Stimulated activated CD4-positive, alpha-beta T cell treated with anti-CD3 and anti-CD28 coated beads, Interleukin-1b, Interleukin-23, amount 100 ng/mL, for 48 hours (primary cell): ENCODE measurements around the gene TM4SF4.
"Not testable (repeated sequence)": the region's sequence is repeated elsewhere in the genome, so short reads cannot be mapped to it uniquely, and the experiment has no call there.

ENCODE experiments used
- DNase-seq: peaks from one replicate; pipeline ENCODE4 v3.0.0-alpha.2; 2020

Gene TM4SF4, protein sequence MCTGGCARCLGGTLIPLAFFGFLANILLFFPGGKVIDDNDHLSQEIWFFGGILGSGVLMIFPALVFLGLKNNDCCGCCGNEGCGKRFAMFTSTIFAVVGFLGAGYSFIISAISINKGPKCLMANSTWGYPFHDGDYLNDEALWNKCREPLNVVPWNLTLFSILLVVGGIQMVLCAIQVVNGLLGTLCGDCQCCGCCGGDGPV

DNA sequence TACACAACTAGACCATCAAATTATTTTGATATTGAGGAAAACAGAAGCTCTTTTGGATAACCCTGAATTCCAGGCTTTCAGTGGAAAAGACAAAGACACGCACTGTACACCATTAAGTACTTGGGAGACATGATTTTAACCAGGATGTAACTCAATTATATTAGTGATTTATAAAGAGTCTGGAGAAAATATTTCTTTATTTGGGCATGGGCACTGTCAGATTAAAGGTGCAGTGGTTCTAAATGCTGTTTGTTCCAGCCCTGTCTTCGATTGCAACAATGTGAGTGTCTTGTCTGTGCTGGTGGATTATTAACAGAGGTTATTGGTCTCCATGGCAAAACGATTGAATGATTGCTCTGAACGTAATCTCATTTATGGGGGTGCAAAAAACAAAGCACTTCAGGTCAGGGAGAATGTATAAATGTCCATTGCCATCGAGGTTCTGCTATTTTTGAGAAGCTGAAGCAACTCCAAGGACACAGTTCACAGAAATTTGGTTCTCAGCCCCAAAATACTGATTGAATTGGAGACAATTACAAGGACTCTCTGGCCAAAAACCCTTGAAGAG lies at the start of gene TM4SF4:
Gene TM4SF4, plus strand, starts transcription at position 448 of the 568 bp plus-strand sequence. CDS start 181 bp downstream, outside the sequence.
- DNase-seq, result no peak

DNA sequence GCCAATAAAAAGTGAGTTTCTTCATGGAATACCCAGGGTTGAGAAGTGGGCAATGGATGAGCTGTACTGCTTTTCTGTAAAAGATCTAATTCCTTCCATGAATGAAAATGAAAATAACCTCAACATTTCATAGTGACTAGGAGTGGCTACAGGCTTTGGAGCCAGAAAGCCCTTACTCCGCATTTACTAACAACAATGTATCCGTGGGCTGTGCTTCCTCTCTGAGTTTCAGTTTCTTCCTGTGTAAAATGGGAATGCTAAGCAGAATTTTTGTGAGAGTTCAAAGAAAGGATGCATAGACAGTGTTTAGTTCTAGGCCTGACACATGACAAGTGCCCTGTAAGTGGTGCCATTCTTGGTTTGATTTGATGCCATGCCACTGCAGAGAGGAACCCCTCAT lies 49.6 kb upstream of the TM4SF4 start:
- no peak for DNase-seq

- no peak for DNase-seq
Measured at GRCh38 chr3:149426325-149426724, 48.2 kb upstream of the TM4SF4 start.

DNA sequence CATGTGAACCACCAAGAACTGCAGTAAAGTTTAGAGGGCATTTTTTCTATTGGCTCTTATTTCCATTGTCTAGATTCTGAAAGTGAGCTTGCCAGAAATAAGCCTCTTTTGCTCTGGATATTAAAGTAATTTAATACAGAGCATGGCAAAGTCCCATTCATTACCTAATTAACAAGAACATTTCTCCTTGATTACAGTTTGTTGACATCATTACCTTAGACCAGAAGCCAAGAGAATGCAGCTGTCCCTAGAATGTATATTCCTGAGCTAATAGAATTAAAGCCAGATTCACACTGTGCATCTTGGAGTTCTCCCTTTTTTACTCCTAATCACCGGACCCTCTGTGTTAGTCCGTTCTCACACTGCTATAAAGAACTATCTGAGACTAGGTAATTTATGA lies 46.4 kb upstream of the TM4SF4 start:
- DNase-seq, result no peak

DNA sequence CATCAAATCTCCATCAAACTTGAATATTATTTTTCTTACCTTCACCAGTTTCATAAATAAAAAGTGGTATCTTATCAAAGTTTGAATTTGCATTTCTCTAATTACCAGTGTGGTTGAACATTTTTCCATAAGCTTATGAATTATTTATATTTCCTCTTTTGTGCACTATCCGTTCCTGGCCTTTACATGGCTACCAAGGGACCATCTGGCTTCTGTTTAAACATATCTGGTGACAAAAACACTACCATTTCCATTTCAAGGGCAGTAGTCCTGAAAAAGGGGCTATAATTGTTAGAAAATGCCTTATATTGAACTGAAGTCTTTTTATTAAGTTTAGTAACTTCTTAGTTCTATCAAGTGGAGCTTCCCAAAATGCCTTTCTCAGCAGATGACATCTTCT lies 44.3 kb upstream of the TM4SF4 start:
- no peak for DNase-seq

DNA sequence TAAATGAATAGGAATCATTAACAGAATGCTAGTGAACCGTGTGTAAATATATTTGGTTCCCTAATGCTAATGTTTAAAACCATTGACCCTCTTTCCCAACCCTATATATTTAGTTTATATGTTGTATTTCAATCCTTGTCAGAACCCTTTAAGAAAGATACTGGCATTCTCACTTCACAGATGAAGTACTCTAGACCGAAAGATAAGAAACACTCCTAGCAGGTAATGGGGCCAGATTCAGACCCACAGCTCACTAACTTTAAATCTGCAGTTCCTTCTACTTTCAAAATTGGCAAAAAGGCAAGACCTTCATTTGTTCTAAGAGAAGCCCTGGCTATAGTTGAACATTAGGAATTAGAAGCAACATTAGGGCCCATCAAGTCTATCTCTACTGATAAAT lies 42.3 kb upstream of the TM4SF4 start:
- DNase-seq, result no peak

GRCh38 chr3:149435996-149436885 lies 38.3 kb upstream of the TM4SF4 start:
- no peak for DNase-seq

DNA sequence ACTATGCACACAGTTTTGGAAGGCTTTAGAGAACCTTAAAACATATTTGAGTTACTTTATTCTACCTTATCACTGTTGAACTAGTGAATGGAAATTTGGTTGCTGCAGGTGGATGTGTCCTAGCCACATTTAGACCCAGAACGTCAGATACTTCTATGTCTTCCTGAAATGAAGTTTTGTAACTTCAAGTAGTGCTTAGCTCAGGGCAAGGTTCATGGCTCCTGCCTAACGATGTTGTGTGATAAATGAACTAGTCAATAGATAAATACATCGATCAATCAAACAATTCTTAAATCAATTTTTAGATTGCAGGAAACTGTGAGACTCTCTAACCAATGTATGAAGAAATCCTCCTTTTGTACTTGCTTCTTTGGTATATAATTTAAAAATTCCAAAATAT lies 37.2 kb upstream of the TM4SF4 start:
- DNase-seq, result no peak

- DNase-seq, result no peak
Measured at GRCh38 chr3:149437710-149438109, 36.8 kb upstream of the TM4SF4 start.

- no peak for DNase-seq
Measured at GRCh38 chr3:149438981-149439380, 35.5 kb upstream of the TM4SF4 start.

- no peak for DNase-seq
Measured at GRCh38 chr3:149441642-149442041, 32.9 kb upstream of the TM4SF4 start.

DNA sequence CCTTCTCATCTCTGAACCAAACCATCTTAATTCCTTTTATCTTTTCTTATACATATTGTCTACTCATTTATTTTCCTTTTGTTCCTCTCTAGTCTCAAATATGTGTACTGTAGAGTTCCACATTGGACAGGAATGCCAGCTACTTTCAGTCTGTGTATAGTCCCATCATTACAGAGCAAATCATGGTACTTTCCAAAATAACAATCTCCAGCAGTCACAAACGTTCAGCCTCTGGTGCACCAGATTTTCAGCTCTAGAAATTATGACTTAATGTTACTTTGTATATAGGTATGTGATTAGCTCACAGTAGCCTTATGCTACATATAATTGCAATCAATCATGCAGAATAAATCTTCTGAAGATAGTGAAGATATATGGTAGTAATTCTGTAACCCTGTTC lies 32.5 kb upstream of the TM4SF4 start:
- no peak for DNase-seq

DNA sequence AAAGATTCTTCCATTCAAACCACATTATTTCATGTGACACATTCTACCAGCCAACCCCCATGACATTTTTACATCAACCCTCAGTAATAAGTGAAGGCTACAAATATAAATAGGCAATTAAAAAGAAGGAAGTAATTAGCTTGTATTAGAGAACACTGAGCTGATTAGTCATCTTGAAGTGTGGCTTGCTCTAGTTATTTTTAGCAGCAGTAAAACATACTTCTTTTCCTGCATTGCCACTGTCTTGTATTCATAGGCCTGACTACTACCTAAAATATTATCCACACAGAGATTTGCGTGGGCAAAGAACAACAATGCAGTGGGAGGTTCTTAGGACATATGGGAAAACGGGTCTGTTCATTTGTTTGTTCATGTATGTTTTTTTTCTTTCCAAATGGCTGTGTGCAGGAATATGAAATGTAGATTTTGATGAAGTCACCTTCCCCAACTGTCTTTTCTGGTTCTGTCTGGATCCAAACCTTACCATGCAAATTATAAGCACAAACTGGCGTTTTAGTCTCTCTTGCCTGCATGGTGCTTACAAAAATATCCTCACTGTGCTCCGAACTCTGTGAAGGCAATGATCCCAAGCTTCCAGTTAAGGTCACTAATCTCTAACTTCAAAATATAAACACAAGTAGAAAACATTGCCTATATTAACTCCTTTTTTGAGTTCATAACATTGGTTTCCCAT lies 31.5 kb upstream of the TM4SF4 start:
- DNase-seq, result no peak

DNA sequence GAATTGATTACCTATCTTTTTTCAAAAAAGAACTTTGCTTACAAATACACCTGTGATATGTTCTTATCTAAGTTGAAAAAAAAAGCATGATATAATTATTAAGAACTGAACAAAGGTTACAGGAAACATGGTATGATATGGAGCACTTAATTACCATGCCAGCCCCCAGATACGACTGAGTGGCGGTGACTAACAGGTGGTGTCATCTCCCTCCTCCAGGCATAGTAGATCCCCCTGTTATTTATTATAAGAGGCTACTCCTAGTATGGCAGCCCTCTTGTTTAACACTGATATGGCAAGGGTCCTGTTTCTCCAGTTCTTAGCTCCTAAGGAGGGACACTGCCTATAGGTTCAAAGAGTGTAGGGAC lies 31.0 kb upstream of the TM4SF4 start:
- DNase-seq, result no peak

- not testable (repeated sequence) for DNase-seq
Measured at GRCh38 chr3:149444867-149445266, 29.6 kb upstream of the TM4SF4 start.

DNA sequence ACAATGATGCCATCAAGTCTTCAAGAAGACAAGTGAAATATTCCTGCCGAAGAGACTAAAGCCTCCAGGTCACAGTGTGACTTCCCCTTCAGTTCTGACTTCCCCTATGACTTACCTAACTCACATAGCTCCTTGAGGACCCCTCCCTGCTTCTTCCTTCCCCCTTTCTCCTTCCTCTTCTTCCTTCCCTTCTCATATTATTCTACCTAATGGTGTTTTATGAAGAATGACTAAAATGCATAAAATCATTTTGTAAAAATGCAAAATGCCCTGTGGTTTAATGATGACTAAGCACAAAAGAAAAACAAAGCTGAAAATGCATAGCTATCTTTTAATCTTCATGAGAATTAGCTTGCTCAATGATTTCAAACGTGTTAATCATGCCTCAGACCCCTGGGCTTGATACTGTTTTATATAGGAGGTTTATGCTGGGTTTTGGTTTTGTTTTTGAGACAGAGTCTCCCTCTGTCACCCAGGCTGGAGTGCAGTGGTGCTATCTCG lies 26.1 kb upstream of the TM4SF4 start:
- DNase-seq, result no peak

DNA sequence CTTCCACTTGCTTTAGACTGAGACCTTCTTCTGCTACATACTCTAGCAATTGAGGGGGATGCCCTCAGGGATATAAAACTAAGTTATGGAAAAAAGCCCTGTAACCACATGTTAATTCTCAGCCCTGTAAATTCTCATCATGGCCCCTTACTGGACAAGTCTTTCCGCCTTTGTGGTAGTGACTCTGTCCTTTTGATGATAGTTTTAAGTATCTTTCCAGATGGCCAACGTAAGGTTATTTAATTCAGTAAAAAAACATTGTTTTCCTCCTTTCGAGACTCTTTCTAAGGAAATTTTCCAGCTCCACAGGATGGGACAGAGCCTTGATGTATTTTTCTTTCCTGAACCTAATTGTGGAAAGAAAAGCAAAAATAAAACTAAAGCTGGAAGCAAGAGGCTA lies 25.3 kb upstream of the TM4SF4 start:
- DNase-seq, result no peak

DNA sequence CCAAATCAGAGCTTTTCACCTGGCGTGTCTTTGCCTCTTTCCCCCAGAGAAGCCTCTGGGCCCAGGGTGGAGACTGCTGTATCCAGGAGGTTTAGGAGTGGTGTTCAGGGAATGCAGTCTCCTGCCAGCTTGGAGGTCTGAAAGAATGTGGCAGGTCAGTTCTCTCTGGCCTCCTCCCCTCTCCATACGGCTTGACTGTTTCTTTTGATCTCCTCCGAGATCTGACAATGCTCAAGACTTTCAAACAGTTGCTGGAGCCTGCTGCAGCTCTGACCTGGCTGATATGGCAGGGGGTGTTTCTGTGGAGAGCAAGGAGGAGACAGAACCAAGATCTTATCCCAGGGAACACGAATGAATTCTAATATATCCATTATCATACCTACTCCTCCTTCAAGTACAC lies 24.7 kb upstream of the TM4SF4 start:
- no peak for DNase-seq

DNA sequence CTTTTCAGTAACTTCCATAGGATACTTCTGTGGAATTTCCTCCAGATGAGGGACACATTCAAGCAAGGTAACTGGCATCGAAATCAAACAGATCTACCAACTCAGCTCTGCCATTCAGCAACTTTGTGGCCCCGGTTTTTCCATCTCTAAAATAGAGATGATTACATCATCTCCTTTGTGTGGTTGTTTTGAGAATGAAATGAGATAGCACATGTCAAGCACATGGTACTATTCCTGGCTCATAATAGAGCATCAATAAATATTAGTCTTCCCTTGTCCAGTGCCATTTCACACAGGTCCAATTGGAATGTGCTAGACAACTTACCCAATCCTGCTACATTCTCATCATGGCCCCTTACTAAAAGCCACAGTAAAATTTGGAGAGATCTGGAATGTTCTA lies 24.2 kb upstream of the TM4SF4 start:
- DNase-seq, result no peak

- DNase-seq, result no peak
Measured at GRCh38 chr3:149452036-149452435, 22.5 kb upstream of the TM4SF4 start.

DNA sequence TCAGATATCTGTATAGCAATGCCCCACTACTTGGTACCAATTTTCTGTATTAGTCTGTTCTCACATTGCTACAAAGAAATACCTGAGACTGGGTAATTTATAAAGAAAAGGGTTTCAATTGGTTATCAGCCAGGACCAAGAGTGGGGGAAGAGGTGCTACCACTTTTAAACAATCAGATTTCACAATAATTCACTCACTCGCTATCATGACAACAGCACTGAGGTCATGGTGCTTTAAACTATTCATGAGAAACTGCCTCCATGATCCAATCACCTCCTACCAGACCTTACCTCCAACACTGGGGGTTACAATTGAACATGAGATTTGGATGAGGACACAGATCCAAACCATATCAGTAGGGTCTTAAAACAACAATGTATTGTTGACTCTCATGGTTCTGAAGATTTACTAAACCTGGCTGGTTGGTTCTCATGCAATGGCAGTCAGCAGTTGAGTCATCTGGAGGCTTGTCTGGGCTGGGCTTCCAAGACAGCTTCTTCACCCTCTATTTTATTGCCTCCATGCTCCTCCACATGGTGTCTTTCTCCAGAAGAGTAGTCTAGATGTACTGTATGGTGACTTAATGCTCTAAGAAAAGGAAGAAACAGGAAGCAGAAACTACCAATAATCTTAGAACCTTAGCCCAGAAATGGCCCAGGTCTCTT lies 21.2 kb upstream of the TM4SF4 start:
- DNase-seq, result no peak

DNA sequence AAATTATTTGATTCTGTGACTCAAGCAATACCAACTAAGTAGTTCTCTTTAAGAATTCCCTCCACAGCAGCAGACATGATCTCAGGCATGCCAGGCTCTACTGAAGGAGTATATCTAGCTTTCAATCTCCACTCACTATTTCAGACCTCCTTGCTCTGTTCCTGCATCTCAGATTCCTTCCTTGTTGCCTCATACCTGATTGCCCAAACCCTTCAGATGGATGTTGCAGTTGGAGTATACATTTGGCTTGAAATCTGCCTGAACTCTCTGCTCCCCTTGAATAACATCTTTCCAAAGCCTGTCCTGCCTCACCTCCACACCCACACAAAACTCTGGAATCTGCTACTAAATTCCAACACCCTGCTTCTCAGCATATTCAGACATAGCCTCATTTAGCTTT lies 19.8 kb upstream of the TM4SF4 start:
- DNase-seq, result no peak

- DNase-seq, result no peak
Measured at GRCh38 chr3:149455366-149455765, 19.1 kb upstream of the TM4SF4 start.
